ENCODE results near the gene NIPSNAP2.

The NIPSNAP2 gene

GRCh38 chr7:55970978-55971377 lies 6.6 kb downstream of the NIPSNAP2 start:
- TF ChIP-seq CTCF (conservative IDR thresholded peaks at IDR 0.05; ENCODE audit: low read depth), result no peak
- ChIA-PET POLR2A (ENCODE audit: low non-redundant PET) (no interaction called here), CTCF (no interaction called here)
- peak overlapping the region; percentile 34 for H3K27ac ChIP-seq
- no peak for DNase-seq (ENCODE audit: low spot score)

GRCh38 chr7:55973747-55974250 lies 9.4 kb downstream of the NIPSNAP2 start:
- ChIA-PET CTCF (interaction anchor here (0.6 kb wide), 1 partner anchor 719 kb away, joined by 5 read pairs; no protein-coding TSS in a partner anchor), POLR2A (ENCODE audit: low non-redundant PET) (interaction anchor here (0.6 kb wide), 1 partner anchor 21 kb away, joined by 3 read pairs; no protein-coding TSS in a partner anchor)
- no peak for DNase-seq (ENCODE audit: low spot score)
- peak overlapping the region; percentile 27 for H3K27ac ChIP-seq
- no peak for TF ChIP-seq CTCF (conservative IDR thresholded peaks at IDR 0.05; ENCODE audit: low read depth)

- DNase-seq (ENCODE audit: low spot score), result no peak
- ChIA-PET POLR2A (ENCODE audit: low non-redundant PET) (no interaction called here), CTCF (interaction anchor here (1.1 kb wide), 1 partner anchor 368 kb away, joined by 4 read pairs; no protein-coding TSS in a partner anchor)
Observed at GRCh38 chr7:55975988-55976633, 11.7 kb downstream of the NIPSNAP2 start.

GRCh38 chr7:55977831-55978230 lies 13.4 kb downstream of the NIPSNAP2 start:
- DNase-seq (ENCODE audit: low spot score), result peak; percentile 32
- ChIA-PET CTCF (interaction anchor here (0.7 kb wide), 1 partner anchor 13 kb away, joined by 3 read pairs; no protein-coding TSS in a partner anchor), POLR2A (ENCODE audit: low non-redundant PET) (interaction anchor here (0.6 kb wide), 1 partner anchor 26 kb away, joined by 3 read pairs; the partner anchor contains the start of gene MRPS17)

More at GRCh38 chr7:55975988-55976633, 11.7 kb downstream of the NIPSNAP2 start:
- TF ChIP-seq CTCF (conservative IDR thresholded peaks at IDR 0.05; ENCODE audit: low read depth), result no peak
- peak overlapping the region; percentile 89 for H3K27ac ChIP-seq

GRCh38 chr7:55980266-55980665 lies 15.9 kb downstream of the NIPSNAP2 start:
- H3K27ac ChIP-seq, result no peak overlapping the region
- DNase-seq (ENCODE audit: low spot score), result no peak
- ChIA-PET CTCF (interaction anchor here (0.5 to 0.9 kb wide), 2 partner anchors 14 kb away, joined by 3 read pairs; no protein-coding TSS in a partner anchor), POLR2A (ENCODE audit: low non-redundant PET) (no interaction called here)
- no peak for TF ChIP-seq CTCF (conservative IDR thresholded peaks at IDR 0.05; ENCODE audit: low read depth)

More at GRCh38 chr7:55977831-55978230, 13.4 kb downstream of the NIPSNAP2 start:
- H3K27ac ChIP-seq, result no peak overlapping the region
- TF ChIP-seq CTCF (conservative IDR thresholded peaks at IDR 0.05; ENCODE audit: low read depth), result no peak

- no peak for TF ChIP-seq CTCF (conservative IDR thresholded peaks at IDR 0.05; ENCODE audit: low read depth)
- peak; percentile 53 for DNase-seq (ENCODE audit: low spot score)
- CTCF ChIA-PET, result interaction anchor here (0.7 to 1.2 kb wide), 3 partner anchors 18 to 342 kb away, joined by 3 read pairs; no protein-coding TSS in a partner anchor
- no peak overlapping the region for H3K27ac ChIP-seq
- POLR2A ChIA-PET (ENCODE audit: low non-redundant PET), result interaction anchor here (1.2 kb wide), 1 partner anchor 67 kb away, joined by 3 read pairs; the partner anchor contains the start of gene PSPH
Observed at GRCh38 chr7:55983537-55983936, 19.2 kb downstream of the NIPSNAP2 start.

All from RWPE1 (cell line).